Spleen (tissue), 11 donors: Measurements from ENCODE around the gene TMC8. TPM values are rescaled to one million over a fixed set of nuclear protein-coding genes. Genes with fewer than 3 reads are reported as not detected.
A peak's percentile ranks its signal among the peaks of the same experiment; 100 is the strongest.

Experiments
- DNase-seq: peaks from one replicate; pipeline ENCODE4 v3.0.0-alpha.2; 2020
- H3K27ac ChIP-seq, 8 donors: fragments of 200-600 bp; sonication (generic) in 7 of 8; 1 replicate in 4 of 8; 2 replicates in 4 of 8; pipeline versions ENCODE4 v1.5.0 to v1.8.0; 2016 to 2021; ENCODE audit warnings: inconsistent platforms in 4 of 8, mild to moderate bottlenecking in 4 of 8, moderate library complexity in 1 of 8
- H3K27me3 ChIP-seq, 7 donors: fragments of 200-600 bp; sonication (generic) in 6 of 7; replicated peaks in 1 of 7; 1 replicate in 4 of 7; 2 replicates in 3 of 7; pipeline versions ENCODE4 v1.5.0 to v1.8.0; 2016 to 2021; ENCODE audit warnings: inconsistent platforms in 3 of 7, mild to moderate bottlenecking in 1 of 7
- H3K36me3 ChIP-seq, 6 donors: fragments of 200-600 bp; sonication (generic) in 5 of 6; 1 replicate in 4 of 6; 2 replicates in 2 of 6; pipeline versions ENCODE4 v1.5.0 to v1.8.0; 2016 to 2021; ENCODE audit warnings: inconsistent platforms in 2 of 6
- H3K4me1 ChIP-seq, 6 donors: fragments of 200-600 bp; sonication (generic) in 5 of 6; 1 replicate in 3 of 6; 2 replicates in 3 of 6; pipeline versions ENCODE4 v1.5.0 to v1.8.0; 2016 to 2021; ENCODE audit warnings: inconsistent platforms in 3 of 6
- H3K4me3 ChIP-seq, 8 donors: fragments of 200-600 bp; sonication (generic) in 7 of 8; 1 replicate in 4 of 8; 2 replicates in 4 of 8; pipeline versions ENCODE4 v1.5.0 to v1.8.0; 2016 to 2021; ENCODE audit warnings: inconsistent platforms in 4 of 8, mild to moderate bottlenecking in 4 of 8, moderate library complexity in 2 of 8
- H3K9me3 ChIP-seq, 8 donors: fragments of 200-600 bp; sonication (generic) in 7 of 8; 1 replicate in 4 of 8; 2 replicates in 4 of 8; pipeline versions ENCODE4 v1.5.0 to v1.8.0; 2016 to 2021; ENCODE audit warnings: inconsistent platforms in 4 of 8
- CTCF ChIP-seq, 11 experiments: fragments of 200-600 bp in 7 of 11; fragments of 450-650 bp in 4 of 11; sonication (generic) in 4 of 11; IDR thresholded peaks in 8 of 11; conservative IDR thresholded peaks in 3 of 11; 1 replicate in 7 of 11; 2 replicates in 4 of 11; pipeline versions ENCODE4 v1.4.0 to v1.8.0; 2016 to 2021; ENCODE audit warnings: antibody characterized with exemption in 11 of 11, inconsistent platforms in 4 of 11, mild to moderate bottlenecking in 1 of 11
- POLR2A ChIP-seq, 3 donors: fragments of 450-650 bp; IDR thresholded peaks; one replicate each; pipeline ENCODE4 v1.5.1; 2017; ENCODE audit warnings: antibody characterized with exemption in 3 of 3, mild to moderate bottlenecking in 1 of 3
- POLR2AphosphoS5 ChIP-seq, 3 donors: sonication (generic); formaldehyde crosslinking; IDR thresholded peaks; one replicate each; pipeline ENCODE4 v1.5.1; 2017; ENCODE audit warnings: antibody characterized with exemption in 3 of 3
- WGBS, 5 donors: extraction: QIAGEN DNeasy Blood & Tissue Kit in 3 of 5; methylation state at CpG; one replicate each; pipeline versions ENCODE4 v1.1.5 to v1.1.7; 2013 to 2018; 5-methylcytosine and 5-hydroxymethylcytosine counted together
- intact Hi-C: fragments of 100-400 bp; cut with DNase I; formaldehyde crosslinking; loops from one replicate; pipeline ENCODE4 v1.15.0; 2023; ENCODE audit warnings: low total_unique reads
- polyA plus RNA-seq, 3 donors: library from polyadenylated mRNA; stranded (reverse); fragments of 200-250 nt; gene quantifications; one replicate each; pipeline ENCODE4 v1.2.1, GENCODE V29; 2013
- total RNA-seq, 7 donors: library from RNA; depleted of rRNA in 3 of 7; stranded (reverse); fragments of >200 nt in 3 of 7; fragmentation: NEBNext Ultra II Directional in 4 of 7; extraction: Animal tissue kit (Norgen Biotek cat#: 25700) in 4 of 7; gene quantifications; one replicate each; pipeline versions ENCODE4 v1.1.0 to v1.2.1, GENCODE V29; 2016 to 2021
- donor health status: healthy with polysubstance abuse.
- donor health status: DM: no; HTN: no; CAD: no; lungs with moderate emphysema.
- donor health status: DM: no; HTN: no; CAD: no.
- donor health status: Bipolar disorder and iron deficiency.
- donor health status: healthy.
- donor health status: DM: no; HTN: no; CAD: no.
- donor health status: DM: yes; HTN: yes; CAD: no.

Gene TMC8
- total and polyA plus RNA-seq, 10 donors = 103 to 222 (median 191) TPM

DNA sequence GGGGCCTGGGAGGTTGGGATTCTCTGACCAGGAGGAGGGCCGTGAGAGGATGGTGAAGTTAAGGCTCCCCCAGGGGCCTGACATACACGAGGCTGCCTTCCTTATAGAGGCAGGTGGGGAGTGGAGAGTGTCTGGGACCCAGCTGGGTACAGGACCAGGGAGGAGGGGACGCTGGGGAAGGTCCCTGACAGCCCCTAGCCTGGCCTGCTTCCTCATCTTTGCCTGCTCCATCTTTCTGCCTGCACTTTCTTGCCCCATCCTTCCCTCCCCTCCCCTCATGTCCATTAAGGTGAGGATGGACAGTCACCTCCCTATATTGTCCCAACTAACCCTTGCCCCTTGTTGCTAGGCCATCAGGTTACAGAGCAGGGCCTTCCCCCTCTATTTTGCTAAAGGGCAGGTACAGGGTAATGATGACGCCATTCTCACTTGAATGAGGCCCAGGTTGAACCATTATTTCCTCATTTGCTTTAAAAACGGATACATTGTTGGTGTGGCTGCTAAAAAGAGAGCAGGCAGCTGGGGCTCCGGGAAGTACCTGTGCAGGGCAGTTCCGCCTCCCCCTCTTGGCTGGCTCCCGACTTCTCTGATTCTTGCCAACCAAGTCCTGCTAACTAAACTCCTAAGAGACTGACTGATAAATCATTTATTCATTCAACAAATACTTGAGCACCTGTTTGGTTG lies 16.9 kb downstream of the TMC8 start:
- Histone ChIP-seq H3K27me3 (no peaks in the 10 kb centered on the region), H3K36me3 (peaks cover 0 to 3% (median under 1%) of the 10 kb centered on the region in 6 donors), H3K9me3 (no peaks in the 10 kb centered on the region), H3K4me1 (peaks cover 31 to 94% (median 70%) of the 10 kb centered on the region in 6 donors), H3K27ac (peak overlapping the region; percentile 21 to 91 (median 78)), H3K4me3 (no peak overlapping the region)
- intact Hi-C loops = no loop called here
- no peak for TF ChIP-seq POLR2A (IDR thresholded peaks at IDR 0.05)
- no peak for TF ChIP-seq CTCF (IDR thresholded peaks at IDR 0.05 in 8 of 11, conservative IDR thresholded peaks at IDR 0.05 in 3 of 11)
- peak in 2 of 3 donors; percentile 49 to 62 for TF ChIP-seq POLR2AphosphoS5 (IDR thresholded peaks at IDR 0.05)
- WGBS, 5 donors = 30 to 64% (median 42%) methylated on average over 6 to 8 of the region's 8 CpGs
- peak; percentile 86 for DNase-seq

GRCh38 chr17:78148286-78149016 lies 17.9 kb downstream of the TMC8 start:
- peaks cover 31 to 93% (median 68%) of the 10 kb centered on the region in 6 donors for H3K4me1 ChIP-seq

GRCh38 chr17:78151514-78152008 lies 21.0 kb downstream of the TMC8 start:
- intact Hi-C loops = no loop called here
- WGBS, 5 donors = 58 to 73% (median 64%) methylated on average over 7 of the region's 7 CpGs
- Histone ChIP-seq H3K4me3 (no peak overlapping the region), H3K4me1 (peaks cover 5 to 89% (median 58%) of the 10 kb centered on the region in 6 donors), H3K9me3 (no peaks in the 10 kb centered on the region), H3K27ac (peak overlapping the region in 1 of 8 donors; percentile 10), H3K27me3 (no peaks in the 10 kb centered on the region), H3K36me3 (no peaks in the 10 kb centered on the region)
- TF ChIP-seq CTCF (IDR thresholded peaks at IDR 0.05 in 8 of 11, conservative IDR thresholded peaks at IDR 0.05 in 3 of 11) = no peak
- TF ChIP-seq POLR2AphosphoS5 (IDR thresholded peaks at IDR 0.05) = no peak
- TF ChIP-seq POLR2A (IDR thresholded peaks at IDR 0.05) = no peak
- no peak for DNase-seq

More at GRCh38 chr17:78148286-78149016, 17.9 kb downstream of the TMC8 start:
- no peak for DNase-seq
- TF ChIP-seq POLR2A (IDR thresholded peaks at IDR 0.05) (no peak), CTCF (IDR thresholded peaks at IDR 0.05 in 8 of 11, conservative IDR thresholded peaks at IDR 0.05 in 3 of 11) (no peak), POLR2AphosphoS5 (IDR thresholded peaks at IDR 0.05) (no peak)
- 59 to 67% (median 64%) methylated on average over 14 of the region's 14 CpGs for WGBS, 5 donors
- H3K4me3 ChIP-seq = no peak overlapping the region
- peak overlapping the region in 6 of 8 donors; percentile 75 to 91 (median 80) for H3K27ac ChIP-seq
- no peaks in the 10 kb centered on the region for H3K27me3 ChIP-seq
- no peaks in the 10 kb centered on the region for H3K9me3 ChIP-seq
- intact Hi-C loops = no loop called here
- no peaks in the 10 kb centered on the region for H3K36me3 ChIP-seq
